Gastrocnemius medialis (tissue), 4 donors: Measurements from ENCODE around the gene GFOD1.
"Not testable (repeated sequence)": the region's sequence is repeated elsewhere in the genome, so short reads cannot be mapped to it uniquely, and the experiment has no call there.

Experiments used
- POLR2A ChIP-seq, 2 donors: fragments of 450-650 bp; IDR thresholded peaks; one replicate each; pipeline ENCODE4 v1.6.1; 2017; ENCODE audit warnings: antibody characterized with exemption in 2 of 2, mild to moderate bottlenecking in 2 of 2, moderate library complexity in 2 of 2
- TF ChIP-seq, protein P1 (sequence below), 5 experiments: fragments of 450-650 bp in 3 of 5; fragments of 200-600 bp in 2 of 5; sonication (generic) in 2 of 5; IDR thresholded peaks in 4 of 5; conservative IDR thresholded peaks in 1 of 5; 1 replicate in 4 of 5; 2 replicates in 1 of 5; pipeline ENCODE4 v1.5.1; 2016 to 2019; ENCODE audit warnings: antibody characterized with exemption in 5 of 5, mild to moderate bottlenecking in 3 of 5, moderate library complexity in 3 of 5

DNA sequence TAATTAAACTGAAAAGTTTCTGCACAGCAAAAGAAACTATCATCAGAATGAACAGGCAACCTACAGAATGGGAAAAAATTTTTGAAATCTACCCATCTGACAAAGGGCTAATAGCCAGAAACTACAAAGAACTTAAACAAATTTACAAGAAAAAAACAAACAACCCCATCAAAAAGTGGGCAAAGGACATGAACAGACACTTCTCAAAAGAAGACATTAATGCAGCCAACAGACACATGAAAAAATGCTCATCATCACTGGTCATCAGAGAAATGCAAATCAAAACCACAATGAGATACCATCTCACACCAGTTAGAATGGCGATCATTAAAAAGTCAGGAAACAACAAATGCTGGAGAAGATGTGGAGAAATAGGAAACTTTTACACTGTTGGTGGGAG is 98.6 kb downstream of the GFOD1 start:
- TF ChIP-seq, protein P1, sequence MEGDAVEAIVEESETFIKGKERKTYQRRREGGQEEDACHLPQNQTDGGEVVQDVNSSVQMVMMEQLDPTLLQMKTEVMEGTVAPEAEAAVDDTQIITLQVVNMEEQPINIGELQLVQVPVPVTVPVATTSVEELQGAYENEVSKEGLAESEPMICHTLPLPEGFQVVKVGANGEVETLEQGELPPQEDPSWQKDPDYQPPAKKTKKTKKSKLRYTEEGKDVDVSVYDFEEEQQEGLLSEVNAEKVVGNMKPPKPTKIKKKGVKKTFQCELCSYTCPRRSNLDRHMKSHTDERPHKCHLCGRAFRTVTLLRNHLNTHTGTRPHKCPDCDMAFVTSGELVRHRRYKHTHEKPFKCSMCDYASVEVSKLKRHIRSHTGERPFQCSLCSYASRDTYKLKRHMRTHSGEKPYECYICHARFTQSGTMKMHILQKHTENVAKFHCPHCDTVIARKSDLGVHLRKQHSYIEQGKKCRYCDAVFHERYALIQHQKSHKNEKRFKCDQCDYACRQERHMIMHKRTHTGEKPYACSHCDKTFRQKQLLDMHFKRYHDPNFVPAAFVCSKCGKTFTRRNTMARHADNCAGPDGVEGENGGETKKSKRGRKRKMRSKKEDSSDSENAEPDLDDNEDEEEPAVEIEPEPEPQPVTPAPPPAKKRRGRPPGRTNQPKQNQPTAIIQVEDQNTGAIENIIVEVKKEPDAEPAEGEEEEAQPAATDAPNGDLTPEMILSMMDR (IDR thresholded peaks at IDR 0.05 in 4 of 5, conservative IDR thresholded peaks at IDR 0.05 in 1 of 5) = not testable (repeated sequence)
- not testable (repeated sequence) for TF ChIP-seq POLR2A (IDR thresholded peaks at IDR 0.05)
